ENCODE results near the gene NFIA. TPM values are rescaled to one million over a fixed set of nuclear protein-coding genes. Genes with fewer than 3 reads are reported as not detected.
"Not testable (repeated sequence)": the region's sequence is repeated elsewhere in the genome, so short reads cannot be mapped to it uniquely, and the experiment has no call there.

The NFIA gene
- polyA plus RNA-seq, 4 donors = 12.0 to 62.2 (median 21.4) TPM

GRCh38 chr1:61460191-61460590 is 377.8 kb downstream of the NFIA start:
- DNase-seq (ENCODE audit: low read depth in 4 of 4, low spot score in 3 of 4) = no peak

- no peak for DNase-seq (ENCODE audit: low read depth in 4 of 4, low spot score in 3 of 4)
Measured at GRCh38 chr1:61461406-61462384, 379.3 kb downstream of the NFIA start.

GRCh38 chr1:61462628-61463027 is 380.3 kb downstream of the NFIA start:
- DNase-seq (ENCODE audit: low read depth in 4 of 4, low spot score in 3 of 4) = no peak

GRCh38 chr1:61463220-61463619 is 380.9 kb downstream of the NFIA start:
- no peak for DNase-seq (ENCODE audit: low read depth in 4 of 4, low spot score in 3 of 4)

GRCh38 chr1:61467836-61468235 is 385.5 kb downstream of the NFIA start:
- not testable (repeated sequence) for DNase-seq (ENCODE audit: low read depth in 4 of 4, low spot score in 3 of 4)

- no peak for DNase-seq (ENCODE audit: low read depth in 4 of 4, low spot score in 3 of 4)
Measured at GRCh38 chr1:61469365-61469764, 387.0 kb downstream of the NFIA start.

GRCh38 chr1:61472876-61473275 is 390.5 kb downstream of the NFIA start:
- no peak for DNase-seq (ENCODE audit: low read depth in 4 of 4, low spot score in 3 of 4)

- no peak for DNase-seq (ENCODE audit: low read depth in 4 of 4, low spot score in 3 of 4)
Measured at GRCh38 chr1:61474269-61474817, 392.0 kb downstream of the NFIA start.

- no peak for DNase-seq (ENCODE audit: low read depth in 4 of 4, low spot score in 3 of 4)
Measured at GRCh38 chr1:61474963-61475362, 392.6 kb downstream of the NFIA start.

GRCh38 chr1:61477301-61477700 is 394.9 kb downstream of the NFIA start:
- no peak for DNase-seq (ENCODE audit: low read depth in 4 of 4, low spot score in 3 of 4)

GRCh38 chr1:61480273-61480935 is 398.0 kb downstream of the NFIA start:
- no peak for DNase-seq (ENCODE audit: low read depth in 4 of 4, low spot score in 3 of 4)

- no peak for DNase-seq (ENCODE audit: low read depth in 4 of 4, low spot score in 3 of 4)
Measured at GRCh38 chr1:61481315-61481715, 399.0 kb downstream of the NFIA start.

- no peak for DNase-seq (ENCODE audit: low read depth in 4 of 4, low spot score in 3 of 4)
Measured at GRCh38 chr1:61482170-61482734, 399.9 kb downstream of the NFIA start.

GRCh38 chr1:61486783-61487536 is 404.6 kb downstream of the NFIA start:
- no peak for DNase-seq (ENCODE audit: low read depth in 4 of 4, low spot score in 3 of 4)

- no peak for DNase-seq (ENCODE audit: low read depth in 4 of 4, low spot score in 3 of 4)
Measured at GRCh38 chr1:61487801-61488200, 405.4 kb downstream of the NFIA start.

GRCh38 chr1:61490924-61491323 is 408.6 kb downstream of the NFIA start:
- DNase-seq (ENCODE audit: low read depth in 4 of 4, low spot score in 3 of 4) = no peak

GRCh38 chr1:61491497-61491896 is 409.1 kb downstream of the NFIA start:
- DNase-seq (ENCODE audit: low read depth in 4 of 4, low spot score in 3 of 4) = no peak

GRCh38 chr1:61494000-61494399 is 411.6 kb downstream of the NFIA start:
- DNase-seq (ENCODE audit: low read depth in 4 of 4, low spot score in 3 of 4) = no peak

GRCh38 chr1:61496501-61496900 is 414.1 kb downstream of the NFIA start:
- no peak for DNase-seq (ENCODE audit: low read depth in 4 of 4, low spot score in 3 of 4)

- no peak for DNase-seq (ENCODE audit: low read depth in 4 of 4, low spot score in 3 of 4)
Measured at GRCh38 chr1:61497013-61497412, 414.7 kb downstream of the NFIA start.
